NCI-H1092 (cell line): ENCODE measurements around the gene FADS2.

Experiments
- DNase-seq: peaks from one replicate; lab custom pipeline; 2025; lab: John Stamatoyannopoulos, UW

FADS2 gene

GRCh38 chr11:61847914-61848581 is 19.9 kb downstream of the FADS2 start:
- DNase-seq, result no peak

GRCh38 chr11:61848631-61849030 is 20.5 kb downstream of the FADS2 start:
- no peak for DNase-seq

GRCh38 chr11:61850687-61851086 is 22.6 kb downstream of the FADS2 start:
- no peak for DNase-seq

- DNase-seq, result no peak
Observed at GRCh38 chr11:61851113-61851899, 23.2 kb downstream of the FADS2 start.

GRCh38 chr11:61851900-61852295 is 23.8 kb downstream of the FADS2 start:
- no peak for DNase-seq

GRCh38 chr11:61853698-61854169 is 25.6 kb downstream of the FADS2 start:
- DNase-seq, result no peak

- DNase-seq, result no peak
Observed at GRCh38 chr11:61854206-61854895, 26.3 kb downstream of the FADS2 start.

GRCh38 chr11:61854966-61855714 is 27.0 kb downstream of the FADS2 start:
- DNase-seq, result no peak

GRCh38 chr11:61855939-61856680 is 28.0 kb downstream of the FADS2 start:
- DNase-seq, result peak; percentile 27

GRCh38 chr11:61860054-61860903 is 32.2 kb downstream of the FADS2 start:
- DNase-seq, result no peak

- no peak for DNase-seq
Observed at GRCh38 chr11:61861634-61862033, 33.5 kb downstream of the FADS2 start.

GRCh38 chr11:61862714-61863547 is 34.8 kb downstream of the FADS2 start:
- DNase-seq, result no peak

- no peak for DNase-seq
Observed at GRCh38 chr11:61863548-61864081, 35.5 kb downstream of the FADS2 start.

- DNase-seq, result no peak
Observed at GRCh38 chr11:61864814-61865775, 37.0 kb downstream of the FADS2 start.

- no peak for DNase-seq
Observed at GRCh38 chr11:61866231-61866957, 38.3 kb downstream of the FADS2 start.

- DNase-seq, result no peak
Observed at GRCh38 chr11:61866958-61867343, 38.9 kb downstream of the FADS2 start.
